ENCODE data around the gene SKIL.
"Not testable (repeated sequence)": the region's sequence is repeated elsewhere in the genome, so short reads cannot be mapped to it uniquely, and the experiment has no call there.

The SKIL gene

GRCh38 chr3:170357176-170358041, at the start of gene SKIL:
SKIL (plus strand) TSS chr3:170357715; CDS start chr3:170360332, 2,617 bp downstream.
- peak; percentile 96 for DNase-seq (ENCODE audit: low read depth)

- no peak for DNase-seq (ENCODE audit: low read depth)
Observed at GRCh38 chr3:170309046-170309445, 48.5 kb upstream of the SKIL start.

- DNase-seq (ENCODE audit: low read depth), result no peak
Observed at GRCh38 chr3:170317954-170318353, 39.6 kb upstream of the SKIL start.

DNA sequence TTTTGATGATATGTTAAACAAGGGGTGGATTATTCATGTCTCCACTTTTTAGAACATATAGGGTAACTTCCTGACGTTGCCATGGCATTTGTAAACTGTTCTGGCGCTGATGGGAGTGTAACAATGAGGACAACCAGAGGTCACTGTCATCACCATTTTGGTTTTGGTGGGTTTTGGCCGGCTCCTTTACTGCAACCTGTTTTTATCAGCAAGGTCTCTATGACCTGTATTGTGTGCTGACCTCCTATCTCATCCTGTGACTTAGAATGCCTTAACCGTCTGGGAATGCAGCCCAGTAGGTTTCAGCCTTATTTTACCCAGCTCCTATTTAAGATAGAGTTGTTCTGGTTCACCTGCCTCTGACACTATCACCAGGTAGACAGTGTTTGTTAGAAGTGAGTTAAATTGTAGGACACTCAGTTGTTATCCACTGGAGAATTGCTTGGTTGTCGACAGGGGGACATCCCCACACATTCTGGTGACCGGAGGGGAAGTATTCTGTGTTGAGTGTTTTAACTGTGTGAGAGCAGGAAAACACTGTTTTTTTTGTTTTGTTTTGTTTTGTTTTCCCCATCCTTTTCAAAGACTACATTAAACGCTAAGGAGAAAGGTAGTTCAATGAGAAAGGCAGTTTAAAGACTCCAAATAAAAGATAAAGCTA, 36.9 kb upstream of the SKIL start:
- DNase-seq (ENCODE audit: low read depth), result no peak

GRCh38 chr3:170321321-170322034, 36.0 kb upstream of the SKIL start:
- no peak for DNase-seq (ENCODE audit: low read depth)

GRCh38 chr3:170322566-170323269, 34.8 kb upstream of the SKIL start:
- DNase-seq (ENCODE audit: low read depth), result no peak

DNA sequence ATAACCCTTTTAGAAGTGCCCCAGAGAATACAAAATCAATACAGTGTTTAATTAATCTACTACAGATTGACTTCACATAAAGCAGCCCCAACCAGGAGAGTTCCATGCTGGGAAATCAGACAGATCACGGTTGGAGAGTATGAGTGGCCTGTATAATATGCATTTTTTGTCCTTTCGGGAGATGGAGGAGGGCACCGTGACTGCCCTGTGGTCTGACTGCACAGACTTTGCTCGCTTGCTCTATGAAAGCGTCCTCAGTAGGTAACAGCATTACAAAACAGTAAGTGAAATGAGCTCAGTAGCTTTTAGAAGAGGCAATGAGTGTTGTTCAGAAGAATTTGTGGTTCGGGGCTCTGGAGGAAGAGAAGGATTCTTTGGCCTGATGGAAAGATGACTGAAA, 34.2 kb upstream of the SKIL start:
- DNase-seq (ENCODE audit: low read depth), result no peak

GRCh38 chr3:170324962-170325361, 32.6 kb upstream of the SKIL start:
- no peak for DNase-seq (ENCODE audit: low read depth)

GRCh38 chr3:170327040-170327808, 30.3 kb upstream of the SKIL start:
- no peak for DNase-seq (ENCODE audit: low read depth)

- not testable (repeated sequence) for DNase-seq (ENCODE audit: low read depth)
Observed at GRCh38 chr3:170327868-170328548, 29.5 kb upstream of the SKIL start.

DNA sequence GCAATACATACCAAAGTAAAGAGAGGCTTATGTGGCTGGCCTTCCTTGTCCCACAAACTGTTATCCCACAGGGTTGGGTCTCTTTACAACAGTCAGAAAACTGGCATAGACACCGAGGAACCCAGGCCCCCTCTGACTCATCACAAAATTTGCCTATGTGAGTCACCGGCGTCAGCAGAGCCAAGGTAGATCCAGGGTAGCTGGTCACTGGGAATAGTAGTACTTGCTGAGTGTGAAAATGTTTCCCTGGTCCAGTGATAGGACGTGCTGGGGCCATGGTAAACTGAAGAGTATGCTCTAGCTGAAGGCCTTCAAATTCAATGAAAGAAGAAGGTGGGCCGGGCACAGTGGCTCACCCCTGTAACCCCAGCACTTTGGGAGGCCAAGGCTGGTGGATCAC, 27.1 kb upstream of the SKIL start:
- DNase-seq (ENCODE audit: low read depth), result no peak

DNA sequence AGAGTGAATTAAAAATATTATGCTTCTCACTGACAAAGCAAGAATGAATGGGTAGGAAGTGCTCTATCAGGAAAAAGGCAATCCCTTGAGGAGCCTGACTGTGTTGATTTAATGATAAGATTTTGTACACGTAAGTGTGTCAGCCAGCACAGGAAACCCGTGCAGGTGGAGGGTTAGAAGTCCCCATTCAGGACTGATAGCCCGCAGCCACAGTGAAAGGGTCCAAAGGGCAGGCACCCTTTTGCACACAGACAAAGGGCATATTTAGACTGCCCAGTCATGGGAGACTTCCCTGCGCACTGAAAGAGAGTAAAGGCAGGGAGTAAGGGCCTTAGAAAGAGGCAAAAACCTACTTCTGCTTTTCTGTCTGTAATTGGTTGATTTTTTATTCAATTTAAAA, 26.4 kb upstream of the SKIL start:
- no peak for DNase-seq (ENCODE audit: low read depth)

- DNase-seq (ENCODE audit: low read depth), result no peak
Observed at GRCh38 chr3:170337420-170337819, 20.1 kb upstream of the SKIL start.

GRCh38 chr3:170338690-170339340, 18.7 kb upstream of the SKIL start:
- DNase-seq (ENCODE audit: low read depth), result no peak

DNA sequence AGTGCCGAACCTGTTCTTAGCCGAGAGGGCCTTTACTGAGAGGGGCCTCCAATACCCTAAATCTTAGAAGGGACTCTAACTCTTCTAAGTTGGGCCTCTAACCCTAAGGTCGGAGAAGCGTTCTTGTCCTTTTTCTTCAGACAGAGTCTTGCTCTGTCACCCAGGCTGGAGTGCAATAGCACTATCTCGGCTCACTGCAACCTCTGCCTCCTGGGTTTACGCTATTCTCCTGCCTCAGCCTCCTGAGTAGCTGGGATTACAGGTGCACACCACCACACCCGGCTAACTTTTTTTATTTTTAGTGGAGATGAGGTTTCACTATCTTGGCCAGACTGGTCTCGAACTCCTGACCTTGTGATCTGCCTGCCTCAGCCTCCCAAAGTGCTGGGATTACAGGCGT, 15.2 kb upstream of the SKIL start:
- DNase-seq (ENCODE audit: low read depth), result not testable (repeated sequence)

DNA sequence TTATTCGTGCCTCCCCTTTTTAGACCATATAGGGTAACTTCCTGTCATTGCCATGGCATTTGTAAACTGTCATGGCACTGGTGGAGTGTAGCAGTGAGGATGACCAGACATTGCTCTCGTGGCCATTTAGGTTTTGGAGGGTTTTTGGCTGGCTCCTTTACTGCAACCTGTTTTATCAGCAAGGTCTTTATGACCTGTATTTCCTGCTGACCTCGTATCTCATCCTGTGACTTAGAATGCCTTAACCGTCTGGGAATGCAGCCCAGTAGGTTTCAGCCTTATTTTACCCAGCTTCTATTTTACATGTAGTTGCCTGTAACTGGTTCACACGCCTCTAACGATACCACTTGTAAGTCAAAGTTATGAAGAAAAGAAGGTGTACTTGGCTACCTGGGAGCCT, 13.7 kb upstream of the SKIL start:
- DNase-seq (ENCODE audit: low read depth), result not testable (repeated sequence)

DNA sequence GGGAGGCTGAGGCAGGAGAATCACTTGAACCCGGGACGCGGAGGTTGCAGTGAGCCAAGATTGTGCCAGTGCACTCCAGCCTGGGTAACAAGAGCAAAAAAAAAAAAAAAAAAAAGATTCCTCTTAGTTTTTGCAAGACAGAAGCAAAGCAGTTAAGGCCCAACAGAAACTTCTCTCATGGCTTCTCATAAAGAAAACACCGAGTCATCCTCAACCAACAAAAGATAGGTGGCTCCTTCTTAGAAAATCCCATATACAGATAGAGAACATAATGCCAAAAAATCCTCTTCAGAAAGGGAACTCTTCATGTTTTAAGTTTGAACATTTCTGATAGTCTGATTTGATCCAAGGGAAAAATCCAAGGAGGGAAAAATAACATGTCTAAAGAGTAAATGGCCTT, 12.5 kb upstream of the SKIL start:
- no peak for DNase-seq (ENCODE audit: low read depth)

- peak; percentile 21 for DNase-seq (ENCODE audit: low read depth)
Observed at GRCh38 chr3:170346481-170347392, 10.8 kb upstream of the SKIL start.
